Measurements from ENCODE around the gene GREB1. TPM values are rescaled to one million over a fixed set of nuclear protein-coding genes. Genes with fewer than 3 reads are reported as not detected.

Gene GREB1, protein sequence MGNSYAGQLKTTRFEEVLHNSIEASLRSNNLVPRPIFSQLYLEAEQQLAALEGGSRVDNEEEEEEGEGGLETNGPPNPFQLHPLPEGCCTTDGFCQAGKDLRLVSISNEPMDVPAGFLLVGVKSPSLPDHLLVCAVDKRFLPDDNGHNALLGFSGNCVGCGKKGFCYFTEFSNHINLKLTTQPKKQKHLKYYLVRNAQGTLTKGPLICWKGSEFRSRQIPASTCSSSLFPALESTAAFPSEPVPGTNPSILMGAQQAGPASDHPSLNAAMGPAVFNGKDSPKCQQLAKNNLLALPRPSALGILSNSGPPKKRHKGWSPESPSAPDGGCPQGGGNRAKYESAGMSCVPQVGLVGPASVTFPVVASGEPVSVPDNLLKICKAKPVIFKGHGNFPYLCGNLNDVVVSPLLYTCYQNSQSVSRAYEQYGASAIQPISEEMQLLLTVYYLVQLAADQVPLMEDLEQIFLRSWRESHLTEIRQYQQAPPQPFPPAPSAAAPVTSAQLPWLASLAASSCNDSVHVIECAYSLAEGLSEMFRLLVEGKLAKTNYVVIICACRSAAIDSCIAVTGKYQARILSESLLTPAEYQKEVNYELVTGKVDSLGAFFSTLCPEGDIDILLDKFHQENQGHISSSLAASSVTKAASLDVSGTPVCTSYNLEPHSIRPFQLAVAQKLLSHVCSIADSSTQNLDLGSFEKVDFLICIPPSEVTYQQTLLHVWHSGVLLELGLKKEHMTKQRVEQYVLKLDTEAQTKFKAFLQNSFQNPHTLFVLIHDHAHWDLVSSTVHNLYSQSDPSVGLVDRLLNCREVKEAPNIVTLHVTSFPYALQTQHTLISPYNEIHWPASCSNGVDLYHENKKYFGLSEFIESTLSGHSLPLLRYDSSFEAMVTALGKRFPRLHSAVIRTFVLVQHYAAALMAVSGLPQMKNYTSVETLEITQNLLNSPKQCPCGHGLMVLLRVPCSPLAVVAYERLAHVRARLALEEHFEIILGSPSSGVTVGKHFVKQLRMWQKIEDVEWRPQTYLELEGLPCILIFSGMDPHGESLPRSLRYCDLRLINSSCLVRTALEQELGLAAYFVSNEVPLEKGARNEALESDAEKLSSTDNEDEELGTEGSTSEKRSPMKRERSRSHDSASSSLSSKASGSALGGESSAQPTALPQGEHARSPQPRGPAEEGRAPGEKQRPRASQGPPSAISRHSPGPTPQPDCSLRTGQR (N-terminal part only)
- total RNA-seq (2014; rRNA removed), result 0.38 and 0.57 TPM in 2 replicates
- 0.29 TPM for polyA plus RNA-seq (2012)

DNA sequence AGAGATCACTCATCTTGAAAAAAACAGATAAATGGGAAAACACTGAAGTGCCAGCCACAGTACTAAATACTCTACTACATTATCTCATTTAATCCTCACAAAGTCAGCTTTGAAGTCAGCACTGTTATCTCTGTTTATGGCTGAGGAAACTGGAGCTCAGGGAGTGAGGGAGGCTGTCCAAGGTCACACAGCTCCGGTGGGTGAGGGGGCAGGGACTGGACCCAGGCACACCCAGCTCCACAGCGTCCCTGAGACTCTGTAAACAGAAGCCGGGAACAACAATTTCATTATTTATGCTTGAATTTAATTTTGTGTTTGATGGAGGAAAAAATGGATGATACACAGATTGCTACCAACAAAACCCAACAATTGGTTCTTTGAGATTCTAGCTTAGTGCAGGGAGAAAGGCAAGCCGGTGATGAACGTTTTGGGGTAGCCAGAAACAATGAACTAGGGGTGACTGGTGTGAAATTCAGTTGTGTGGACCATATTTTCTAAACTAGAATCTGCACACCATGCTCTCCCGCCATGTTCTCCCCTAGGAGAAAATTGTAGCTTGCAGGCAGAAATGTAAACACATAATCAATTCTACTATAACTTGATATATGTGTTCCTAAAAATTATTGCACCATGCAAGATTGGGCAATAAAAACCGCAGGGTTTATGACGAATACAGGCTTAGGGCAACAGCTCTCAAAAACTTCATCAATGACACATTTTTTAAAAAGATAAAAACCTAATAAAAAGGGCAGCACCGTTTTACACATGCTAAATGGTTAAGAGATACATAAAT is at the start of gene GREB1:
Gene GREB1 (plus strand): TSS at position 768 of the 793 bp plus-strand sequence. CDS start 22,570 bp downstream, outside the sequence.
- DNase-seq (ENCODE audit: low read depth), result peak; percentile 50

DNA sequence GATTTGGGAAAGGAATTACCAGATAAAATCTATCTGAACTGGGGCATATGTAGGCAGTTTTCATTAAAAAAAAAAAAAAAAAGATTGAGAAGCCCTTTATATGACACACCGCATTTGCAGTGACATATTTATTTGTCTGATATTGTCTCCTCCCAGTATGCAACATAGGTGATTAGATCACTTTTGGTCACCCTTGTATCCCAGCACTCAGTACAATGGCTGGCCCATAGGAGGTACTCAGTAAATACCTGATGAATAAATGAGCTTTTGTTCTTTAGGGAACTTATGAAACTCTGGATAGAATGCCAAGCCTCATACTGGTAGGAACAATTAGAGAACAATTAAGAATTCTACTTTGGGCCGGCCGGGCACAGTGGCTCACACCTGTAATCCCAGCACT is 45.0 kb upstream of the GREB1 start:
- DNase-seq (ENCODE audit: low read depth), result no peak

DNA sequence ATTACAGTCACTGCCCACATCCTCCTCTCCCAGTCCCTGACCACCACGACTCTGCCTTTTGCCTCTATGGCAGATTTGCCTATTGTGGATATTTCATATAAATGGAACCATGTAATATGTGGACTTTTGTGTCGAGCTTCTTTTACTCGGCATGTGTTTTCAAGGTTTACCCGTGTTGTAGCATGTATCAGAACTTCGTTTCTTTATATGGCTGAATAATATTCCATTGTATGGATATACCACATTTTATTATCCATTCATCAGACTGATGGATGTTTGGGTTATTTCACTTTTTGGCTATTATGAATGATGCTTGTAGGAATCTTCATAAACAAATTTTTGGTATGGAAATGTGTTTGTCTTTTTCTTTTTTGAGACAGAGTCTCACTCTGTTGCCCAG is 43.7 kb upstream of the GREB1 start:
- no peak for DNase-seq (ENCODE audit: low read depth)

DNA sequence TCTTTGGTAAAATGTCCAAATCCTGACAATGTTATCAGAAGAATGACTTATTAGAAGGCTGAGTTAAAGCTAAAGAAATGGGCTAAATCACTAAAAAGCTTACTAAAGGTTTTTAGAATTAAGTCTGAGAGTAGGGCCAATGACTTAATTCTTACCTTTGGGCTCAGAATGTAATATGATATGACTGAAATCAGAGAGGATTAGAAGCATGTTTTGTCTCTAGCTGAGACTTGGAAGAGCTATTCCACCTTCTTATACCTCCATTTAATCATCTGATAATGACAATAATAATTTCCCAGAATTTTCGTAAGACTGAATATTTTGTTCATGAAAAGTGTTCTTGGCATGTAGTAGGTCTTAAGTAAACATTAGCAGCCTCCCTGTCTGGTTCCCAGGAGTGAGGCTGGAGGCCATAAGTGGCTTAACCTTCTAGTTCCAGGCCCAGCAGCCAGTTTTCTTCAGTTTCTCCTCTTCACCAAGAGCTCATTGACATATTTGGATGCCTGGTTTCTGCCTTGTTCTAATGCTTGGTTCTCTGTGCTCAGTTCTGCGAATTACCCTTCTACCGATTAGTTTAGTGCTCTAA is 42.4 kb upstream of the GREB1 start:
- DNase-seq (ENCODE audit: low read depth), result no peak

DNA sequence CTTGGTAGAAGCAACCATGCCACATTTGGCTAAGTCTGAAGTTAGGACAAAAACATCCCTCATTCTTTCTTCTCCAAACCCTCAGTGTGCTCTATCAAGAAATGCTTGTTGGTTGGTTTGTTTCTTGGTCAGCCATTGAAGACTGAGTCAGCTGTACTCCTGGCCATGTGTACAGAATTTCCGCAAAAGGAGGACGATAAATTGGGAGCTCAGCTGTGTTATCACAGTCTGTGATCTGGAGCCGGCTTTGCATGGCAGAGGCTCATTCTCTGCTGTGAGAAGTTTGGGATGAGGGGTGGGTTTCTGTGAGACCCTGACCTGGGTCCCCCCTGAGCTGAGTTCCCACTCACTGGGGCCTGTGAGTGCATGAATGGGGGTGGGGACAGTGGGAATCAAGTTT is 41.6 kb upstream of the GREB1 start:
- DNase-seq (ENCODE audit: low read depth), result no peak

DNA sequence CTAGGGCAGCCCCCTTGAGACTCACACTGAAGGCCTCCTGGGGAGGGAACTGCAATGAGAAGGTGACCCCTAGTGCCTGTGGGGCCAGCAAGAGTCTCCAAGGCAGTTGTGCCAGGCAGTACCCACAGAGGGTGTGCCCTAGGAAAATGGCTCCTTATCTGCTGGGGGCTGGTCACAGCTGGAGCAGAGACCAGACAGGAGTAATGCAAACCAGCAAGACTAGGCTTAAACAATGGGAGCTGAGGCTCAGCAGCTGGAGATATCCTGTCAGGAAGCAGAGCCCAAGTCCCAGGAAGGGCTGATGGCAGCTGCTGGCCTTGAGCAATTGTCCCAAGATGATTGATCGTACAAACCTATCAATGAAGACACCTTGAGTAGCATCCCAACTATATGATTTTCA is 41.1 kb upstream of the GREB1 start:
- no peak for DNase-seq (ENCODE audit: low read depth)

DNA sequence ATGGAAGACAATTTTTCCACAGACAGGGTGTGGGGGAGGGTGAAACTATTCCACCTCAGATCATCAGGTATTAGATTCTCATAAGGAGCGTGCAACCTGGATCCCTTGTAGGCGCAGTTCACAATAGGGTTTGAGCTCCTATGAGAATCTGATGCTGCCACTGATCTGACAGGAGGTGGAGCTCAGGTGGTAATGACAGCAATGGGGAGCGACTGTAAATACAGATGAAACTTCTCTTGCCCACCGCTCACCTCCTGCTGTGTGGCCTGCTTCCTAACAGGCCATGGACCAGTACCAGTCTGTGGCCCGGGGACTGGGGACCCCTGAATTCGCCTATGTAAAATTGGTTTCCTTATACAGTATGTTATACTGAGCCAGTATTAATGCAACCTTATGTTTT is 40.6 kb upstream of the GREB1 start:
- DNase-seq (ENCODE audit: low read depth), result no peak

DNA sequence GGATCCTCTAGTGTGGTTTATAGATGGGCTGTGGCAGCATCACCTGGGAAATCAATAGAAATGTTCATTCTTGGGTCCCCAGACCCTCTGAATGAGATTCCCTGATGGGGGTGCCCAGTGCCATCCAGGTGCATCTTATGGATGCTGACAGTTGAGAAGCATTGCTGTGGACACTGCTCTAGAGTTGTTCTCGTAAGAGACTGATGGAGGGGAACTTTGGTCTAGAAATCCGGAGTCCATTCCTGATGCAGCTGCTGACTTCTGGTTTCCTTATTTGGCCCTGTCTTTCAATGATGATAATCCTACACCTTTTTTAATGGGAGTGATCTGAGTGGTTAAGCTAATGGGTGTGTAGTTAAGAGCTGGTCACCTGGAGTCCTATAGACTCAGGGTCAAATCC is 39.5 kb upstream of the GREB1 start:
- no peak for DNase-seq (ENCODE audit: low read depth)

DNA sequence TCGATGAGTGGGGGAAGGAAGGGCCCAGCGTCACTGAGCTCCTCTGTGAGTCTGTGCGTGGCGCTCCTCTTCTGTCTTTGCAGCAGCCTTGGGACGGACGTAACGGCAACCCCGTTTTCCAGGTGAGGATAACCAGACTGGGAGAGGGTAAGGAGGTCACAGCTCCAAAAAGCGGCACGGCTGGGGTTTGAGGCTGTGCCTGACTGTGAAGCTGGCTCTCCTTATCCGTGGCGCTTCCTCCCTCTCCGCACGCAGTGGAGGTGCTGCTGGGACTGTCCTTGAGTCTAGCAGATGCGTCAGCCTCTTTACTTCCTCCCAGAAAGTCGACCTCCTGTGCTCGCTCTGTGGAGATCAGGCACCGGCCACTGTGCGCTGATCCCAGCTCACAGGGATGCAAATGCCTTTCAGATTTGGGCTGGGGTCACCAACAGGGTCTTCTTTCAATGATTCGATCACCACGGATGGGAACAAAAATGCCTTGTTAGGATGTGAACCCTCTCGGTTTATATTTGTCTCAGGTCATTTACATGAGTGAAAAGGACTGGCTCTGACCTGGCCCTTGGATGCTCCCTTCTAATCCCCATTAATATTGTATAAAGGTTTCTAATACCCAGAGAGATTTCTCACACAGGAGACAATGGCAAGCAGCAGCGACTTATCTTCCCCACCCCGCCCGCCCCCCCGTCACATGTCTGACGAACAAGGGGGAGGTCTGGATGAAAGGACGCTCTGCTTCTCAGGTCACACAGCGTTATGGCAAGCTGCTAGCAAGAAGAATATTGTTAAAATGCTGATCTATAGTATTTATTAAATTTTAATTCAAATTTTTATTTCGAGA is 37.8 kb upstream of the GREB1 start:
- no peak for DNase-seq (ENCODE audit: low read depth)

DNA sequence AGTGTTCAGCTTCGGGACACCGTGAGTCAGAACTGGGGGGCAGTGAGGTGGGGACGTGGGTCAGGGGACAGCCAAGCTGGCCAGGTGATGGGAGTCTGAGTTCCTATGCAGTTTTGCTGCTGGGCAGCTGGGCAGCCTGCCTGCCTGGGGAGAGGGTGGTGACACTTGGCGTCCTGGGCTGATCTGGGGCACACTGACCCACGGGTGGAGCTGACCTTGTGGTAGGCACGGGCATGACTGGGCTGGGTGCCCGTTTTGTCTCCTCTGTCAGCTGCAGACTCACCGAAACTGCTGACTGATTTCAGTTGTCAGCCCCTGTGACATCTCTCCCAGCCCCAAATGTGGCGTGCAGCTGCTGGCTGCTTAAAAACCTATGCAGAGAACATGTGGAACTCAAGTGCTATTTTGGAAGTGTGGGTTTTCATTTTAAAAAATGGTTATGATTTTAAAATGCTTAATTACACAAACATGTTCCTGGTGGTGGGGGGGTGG is 35.3 kb upstream of the GREB1 start:
- DNase-seq (ENCODE audit: low read depth), result peak; percentile 76

DNA sequence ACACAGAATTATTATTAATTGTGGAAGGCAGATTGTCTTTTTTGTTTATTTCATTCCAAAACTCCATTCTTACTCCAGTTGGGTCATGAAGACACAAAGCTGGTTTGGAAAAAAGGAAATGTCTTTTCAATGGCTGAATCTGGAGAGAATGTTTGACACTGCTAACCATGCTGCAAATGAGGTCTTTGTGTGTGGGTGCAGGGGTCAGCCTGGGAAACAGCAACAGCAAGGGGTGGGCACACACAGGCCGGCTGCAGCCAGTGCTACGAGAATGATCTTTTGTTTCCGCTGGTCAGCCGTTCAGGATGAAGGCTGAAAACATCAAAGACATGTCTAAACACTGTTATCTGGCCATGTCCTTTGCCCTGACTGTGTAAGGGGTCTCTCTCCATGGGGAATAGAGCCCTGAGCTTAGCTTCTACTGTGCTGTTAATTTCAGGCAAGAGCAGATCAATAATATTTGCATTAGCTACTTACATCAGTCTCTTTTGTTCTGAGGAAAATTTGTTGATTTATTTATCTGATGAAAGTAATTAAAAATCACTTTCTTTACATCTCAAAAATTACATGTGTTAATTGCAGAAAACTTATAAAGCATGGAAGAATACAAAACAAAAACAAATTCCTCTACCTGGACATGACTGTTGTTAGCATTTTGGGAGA is 34.6 kb upstream of the GREB1 start:
- no peak for DNase-seq (ENCODE audit: low read depth)

DNA sequence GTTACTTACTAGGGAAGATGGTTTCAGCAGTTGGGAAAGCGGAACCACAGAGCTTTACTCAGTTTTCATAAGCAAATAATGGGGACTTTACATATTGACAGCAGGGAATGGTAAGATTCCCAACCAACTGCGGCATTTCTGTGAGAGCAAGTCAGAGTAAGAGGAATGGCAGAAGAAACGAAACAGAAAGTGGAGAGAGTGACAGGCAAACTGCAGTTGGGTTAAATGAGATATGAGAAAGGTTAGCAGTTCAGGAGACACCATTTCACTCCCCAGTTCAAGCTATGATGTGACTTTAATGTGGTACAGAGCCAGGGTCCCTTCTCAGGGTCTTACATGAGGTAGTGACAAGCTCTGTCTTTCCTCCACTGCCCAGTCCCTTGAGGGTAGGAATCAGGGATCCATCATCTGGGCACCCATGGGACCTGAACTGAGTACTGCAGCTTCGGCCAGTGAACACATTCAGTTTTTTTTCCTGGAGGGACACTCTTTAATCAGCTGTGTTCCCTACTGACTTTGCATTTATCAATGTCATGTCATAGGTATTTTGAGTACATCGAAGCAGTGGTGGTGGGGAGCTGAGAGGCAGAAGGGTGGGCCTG is 33.0 kb upstream of the GREB1 start:
- DNase-seq (ENCODE audit: low read depth), result peak; percentile 20

DNA sequence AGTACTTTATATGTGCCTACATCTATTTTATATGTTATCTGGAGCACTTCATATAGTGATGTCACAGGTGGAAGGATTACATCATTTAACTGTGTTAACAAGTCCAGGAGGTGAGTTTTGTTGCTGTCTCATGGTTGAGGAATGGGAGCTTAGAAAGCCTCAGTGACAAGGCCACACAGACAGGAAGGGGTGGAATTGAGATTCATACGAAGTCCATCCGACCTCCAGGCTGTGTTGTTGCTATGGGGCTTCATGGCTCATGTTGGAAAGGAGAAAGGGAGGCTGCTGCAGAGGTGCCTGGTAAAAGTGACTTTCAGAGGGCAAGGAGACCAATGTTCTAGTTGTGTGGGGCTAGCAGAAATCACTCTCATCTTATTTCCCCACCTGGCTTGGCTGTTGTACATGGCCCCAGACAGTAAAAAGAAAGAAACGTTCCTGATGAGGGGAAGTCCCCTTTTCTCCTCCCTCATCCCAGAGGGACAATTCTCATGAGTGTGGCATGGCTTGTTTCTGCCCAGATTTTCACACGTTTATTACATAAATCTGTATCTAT is 31.0 kb upstream of the GREB1 start:
- no peak for DNase-seq (ENCODE audit: low read depth)

DNA sequence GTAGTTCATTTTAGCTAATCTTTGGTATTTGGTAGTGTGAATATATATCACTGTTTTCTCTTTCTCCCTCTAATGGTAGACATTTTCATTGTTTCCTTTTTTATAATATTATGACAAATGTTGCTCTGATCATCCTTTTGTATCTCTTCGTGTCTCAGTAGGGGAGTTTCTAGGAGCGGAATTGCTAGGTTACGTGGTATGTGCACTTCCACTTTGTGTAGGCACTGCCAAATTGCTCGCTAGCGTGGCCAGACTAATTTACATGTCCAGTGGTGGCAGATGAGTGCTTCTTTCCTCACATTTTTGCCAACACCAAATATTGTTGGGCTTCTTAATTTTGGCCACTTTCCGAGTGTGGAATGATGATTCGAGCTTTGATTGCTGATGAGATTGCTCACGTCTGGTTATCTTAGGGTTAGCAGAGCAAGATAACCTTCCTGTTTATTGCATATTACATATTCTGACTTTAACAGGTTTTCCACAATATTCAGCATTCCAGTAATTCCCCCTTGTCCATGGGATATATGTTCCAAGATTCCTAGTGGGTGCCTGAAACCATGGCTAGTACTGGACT is 30.4 kb upstream of the GREB1 start:
- DNase-seq (ENCODE audit: low read depth), result no peak

DNA sequence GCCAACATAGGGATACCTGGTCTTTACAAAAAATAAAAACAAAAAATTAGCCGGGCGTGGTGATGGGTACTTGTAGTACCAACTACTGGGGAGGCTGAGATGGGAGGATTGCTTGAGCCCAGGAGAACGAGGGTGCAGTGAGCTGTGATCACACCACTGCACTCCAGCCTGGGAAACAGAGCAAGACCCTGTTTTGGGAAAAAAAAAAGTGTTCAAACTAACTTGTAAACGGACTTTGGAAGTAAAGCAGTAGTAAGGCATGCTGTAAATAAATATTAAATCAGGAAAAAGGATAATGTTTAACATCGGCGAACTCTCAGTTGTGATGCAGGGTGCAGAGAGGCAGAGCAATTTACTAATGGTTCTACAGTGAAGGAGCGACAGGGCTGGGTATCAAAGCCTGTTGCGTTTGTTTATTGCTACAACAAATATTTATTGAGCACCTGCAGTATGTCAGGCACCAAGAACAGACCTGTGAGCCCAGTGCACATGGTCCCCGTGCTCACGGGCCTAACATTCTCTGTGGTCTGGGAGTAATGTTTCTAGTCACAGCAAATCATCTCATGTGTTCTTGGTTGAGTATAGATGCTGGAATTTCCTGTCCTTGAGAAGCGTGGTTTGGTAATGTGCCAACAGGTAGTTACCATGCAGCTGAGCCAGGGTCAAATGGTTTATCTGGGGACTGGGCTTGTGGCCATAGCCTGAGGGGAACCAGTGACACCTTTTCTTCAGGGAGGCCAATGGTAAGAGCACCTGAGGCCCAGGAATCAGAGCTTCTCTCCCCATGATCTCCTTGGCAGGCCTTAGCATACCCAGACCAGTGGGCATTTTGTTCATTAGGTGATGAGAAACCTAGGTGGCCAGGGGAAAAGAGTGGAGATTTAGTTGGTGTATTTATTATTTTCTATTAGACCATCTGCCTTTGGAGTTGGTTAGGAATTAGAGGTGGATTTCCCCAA is 27.9 kb upstream of the GREB1 start:
- DNase-seq (ENCODE audit: low read depth), result no peak

DNA sequence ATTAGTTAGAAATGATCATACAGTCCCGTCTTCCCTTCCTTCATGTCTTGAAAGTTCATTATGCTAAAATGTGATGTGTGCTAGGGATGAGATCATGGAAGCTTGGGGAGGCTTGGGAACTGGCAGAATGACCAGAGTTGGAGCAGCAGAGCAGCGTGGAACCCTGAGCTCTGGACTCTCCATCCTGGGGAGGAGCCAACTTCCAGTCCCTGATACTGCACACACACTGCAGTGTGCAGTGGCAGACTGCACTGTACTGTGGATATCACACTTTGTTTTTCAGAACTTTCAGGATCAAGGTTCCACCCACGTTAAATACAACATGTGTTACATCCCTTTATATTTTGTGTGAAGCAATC is 27.3 kb upstream of the GREB1 start:
- DNase-seq (ENCODE audit: low read depth), result no peak

DNA sequence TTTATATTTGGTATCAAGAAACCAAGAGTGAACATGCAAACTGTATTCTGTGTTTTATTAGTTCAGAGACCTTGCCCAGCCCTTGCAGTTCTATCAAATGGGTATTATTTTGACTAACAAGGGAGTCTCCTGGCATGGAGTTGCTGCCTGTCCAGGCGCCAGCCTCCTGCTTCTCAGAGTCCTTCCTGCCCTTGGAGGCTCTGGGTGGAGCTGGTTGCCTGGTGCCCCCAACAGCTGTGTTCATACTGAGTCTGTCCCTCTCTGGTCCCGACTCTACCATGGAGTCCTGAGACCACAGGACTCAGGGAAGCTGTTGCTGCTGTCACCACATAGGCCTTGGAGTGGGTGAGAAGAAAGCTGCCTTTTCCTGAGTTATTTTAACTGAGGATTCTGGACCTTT is 26.3 kb upstream of the GREB1 start:
- no peak for DNase-seq (ENCODE audit: low read depth)
